Activated T-cell treated with anti-CD3 and anti-CD28 coated beads, Interleukin-2, amount 50 U/mL, for 72 hours (primary cell): Measurements from ENCODE around the gene GLA. TPM values are rescaled to one million over a fixed set of nuclear protein-coding genes. Genes with fewer than 3 reads are reported as not detected.
A peak's percentile ranks its signal among the peaks of the same experiment; 100 is the strongest.

Source experiments
- ATAC-seq, 2 donors: fragments of 150-1000 bp; cut with Tn5 transposase; replicated peaks in 1 of 2; 2 replicates each; pipeline ENCODE4 v1.10.0; 2021; ENCODE audit warnings: moderate library complexity in 2 of 2, mild to moderate bottlenecking in 1 of 2
- DNase-seq, 2 donors: peaks; one replicate each; pipeline ENCODE4 v3.0.0; 2021 to 2022; ENCODE audit warnings: mixed read lengths in 1 of 2
- H3K27ac Mint-ChIP-seq: one replicate; pipeline ENCODE4 v1.8.0; 2022; ENCODE audit warnings: mild to moderate bottlenecking, moderate library complexity, mixed read lengths
- H3K27me3 Mint-ChIP-seq: one replicate; pipeline ENCODE4 v1.8.0; 2022; ENCODE audit warnings: low read depth, mixed read lengths
- H3K36me3 Mint-ChIP-seq, 2 donors: one replicate each; pipeline ENCODE4 v1.8.0; 2022; ENCODE audit warnings: mixed read lengths in 2 of 2, mild to moderate bottlenecking in 1 of 2; ENCODE audit not compliant: insufficient read depth in 2 of 2
- H3K4me1 Mint-ChIP-seq: one replicate; pipeline ENCODE4 v1.8.0; 2022; ENCODE audit warnings: low read depth, mixed read lengths
- H3K4me3 Mint-ChIP-seq, 2 donors: one replicate each; pipeline ENCODE4 v1.8.0; 2022; ENCODE audit warnings: mild to moderate bottlenecking in 2 of 2, mixed read lengths in 2 of 2, moderate library complexity in 2 of 2
- H3K9me3 Mint-ChIP-seq, 2 donors: one replicate each; pipeline ENCODE4 v1.8.0; 2022; ENCODE audit warnings: mixed read lengths in 2 of 2
- total RNA-seq, 2 donors: library from RNA; stranded (reverse); gene quantifications; one replicate each; pipeline ENCODE4 v1.2.3, GENCODE V29; 2022

The GLA gene
- total RNA-seq, 2 donors from 2014 or later, result 43.7 to 48.1 TPM

GRCh38 chrX:101391831-101392230, 15.9 kb downstream of the GLA start:
- Mint-ChIP-seq H3K27ac (peak overlapping the region; percentile 98), H3K4me3 (peak overlapping the region; percentile 91 to 96), H3K9me3 (no peaks in the 10 kb centered on the region), H3K4me1 (peaks cover 6% of the 10 kb centered on the region), H3K36me3 (peaks cover 9 to 22% of the 10 kb centered on the region in 2 donors), H3K27me3 (no peaks in the 10 kb centered on the region)
- ATAC-seq, result no peak
- DNase-seq, result no peak

- H3K36me3 Mint-ChIP-seq, result peaks cover 9 to 22% of the 10 kb centered on the region in 2 donors
- H3K27me3 Mint-ChIP-seq, result no peaks in the 10 kb centered on the region
- H3K27ac Mint-ChIP-seq, result peak within 1 kb of the TSS; percentile 98
- no peaks in the 10 kb centered on the region for H3K9me3 Mint-ChIP-seq
- ATAC-seq (peak; percentile 96 to 98), DNase-seq (peak; percentile 82 to 86)
- H3K4me3 Mint-ChIP-seq, result peak within 1 kb of the TSS; percentile 91 to 96
- peaks cover 11% of the 10 kb centered on the region for H3K4me1 Mint-ChIP-seq
Measured at GRCh38 chrX:101390664-101391525, 16.8 kb downstream of the GLA start, which contains the start of gene RPL36A. TSS of gene RPL36A (plus strand) at chrX:101391011. CDS start at chrX:101391044, 33 bp downstream.

- Mint-ChIP-seq H3K36me3 (peaks cover 9 to 18% of the 10 kb centered on the region in 2 donors), H3K27ac (no peak overlapping the region), H3K9me3 (no peaks in the 10 kb centered on the region), H3K27me3 (peaks cover 7% of the 10 kb centered on the region), H3K4me1 (peaks cover 7% of the 10 kb centered on the region), H3K4me3 (no peak overlapping the region)
- ATAC-seq (no peak), DNase-seq (no peak)
Measured at GRCh38 chrX:101388604-101389003, 19.1 kb downstream of the GLA start.

- Mint-ChIP-seq H3K4me3 (no peak overlapping the region), H3K4me1 (peaks cover 5% of the 10 kb centered on the region), H3K27me3 (peaks cover 7% of the 10 kb centered on the region), H3K9me3 (no peaks in the 10 kb centered on the region), H3K27ac (no peak overlapping the region), H3K36me3 (peaks cover 0 to 7% of the 10 kb centered on the region in 2 donors)
- DNase-seq (no peak), ATAC-seq (no peak)
Measured at GRCh38 chrX:101386542-101386885, 21.2 kb downstream of the GLA start.

GRCh38 chrX:101385795-101386541, 21.8 kb downstream of the GLA start, which contains the start of gene BTK:
TSS of gene BTK (minus strand) at chrX:101386191. CDS start at chrX:101375284, 10,907 bp downstream.
- peaks cover 7% of the 10 kb centered on the region for H3K27me3 Mint-ChIP-seq
- H3K36me3 Mint-ChIP-seq, result peaks cover 0 to 2% of the 10 kb centered on the region in 2 donors
- no peaks in the 10 kb centered on the region for H3K9me3 Mint-ChIP-seq
- no peak for DNase-seq
- no peak within 1 kb of the TSS for H3K4me3 Mint-ChIP-seq
- no peak within 1 kb of the TSS for H3K27ac Mint-ChIP-seq
- peaks cover 5% of the 10 kb centered on the region for H3K4me1 Mint-ChIP-seq
- ATAC-seq, result no peak

GRCh38 chrX:101385026-101385684, 22.6 kb downstream of the GLA start:
- no peak for DNase-seq
- Mint-ChIP-seq H3K36me3 (no peaks in the 10 kb centered on the region), H3K4me1 (peaks cover 5% of the 10 kb centered on the region), H3K27ac (no peak overlapping the region), H3K4me3 (no peak overlapping the region), H3K9me3 (no peaks in the 10 kb centered on the region), H3K27me3 (peaks cover 7% of the 10 kb centered on the region)
- ATAC-seq, result no peak

GRCh38 chrX:101383679-101384205, 24.0 kb downstream of the GLA start:
- no peaks in the 10 kb centered on the region for H3K36me3 Mint-ChIP-seq
- ATAC-seq (no peak), DNase-seq (no peak)
- H3K27ac Mint-ChIP-seq, result no peak overlapping the region
- H3K4me1 Mint-ChIP-seq, result peaks cover 5% of the 10 kb centered on the region
- no peak overlapping the region for H3K4me3 Mint-ChIP-seq
- H3K9me3 Mint-ChIP-seq, result no peaks in the 10 kb centered on the region
- H3K27me3 Mint-ChIP-seq, result peaks cover 7% of the 10 kb centered on the region

GRCh38 chrX:101377547-101377946, 30.2 kb downstream of the GLA start:
- no peak for ATAC-seq
- H3K27ac Mint-ChIP-seq, result no peak overlapping the region
- H3K4me1 Mint-ChIP-seq, result no peaks in the 10 kb centered on the region
- no peak overlapping the region for H3K4me3 Mint-ChIP-seq
- H3K36me3 Mint-ChIP-seq, result no peaks in the 10 kb centered on the region
- no peak for DNase-seq
- peaks cover 26% of the 10 kb centered on the region for H3K27me3 Mint-ChIP-seq
- H3K9me3 Mint-ChIP-seq, result no peaks in the 10 kb centered on the region

- no peak for ATAC-seq
- peaks cover 33% of the 10 kb centered on the region for H3K27me3 Mint-ChIP-seq
- H3K9me3 Mint-ChIP-seq, result no peaks in the 10 kb centered on the region
Measured at GRCh38 chrX:101370888-101371504, 36.7 kb downstream of the GLA start.

GRCh38 chrX:101369687-101370086, 38.0 kb downstream of the GLA start:
- ATAC-seq, result no peak
- H3K27ac Mint-ChIP-seq, result no peak overlapping the region
- H3K36me3 Mint-ChIP-seq, result no peaks in the 10 kb centered on the region
- DNase-seq, result no peak
- no peak overlapping the region for H3K4me3 Mint-ChIP-seq
- peaks cover 23% of the 10 kb centered on the region for H3K27me3 Mint-ChIP-seq
- H3K9me3 Mint-ChIP-seq, result no peaks in the 10 kb centered on the region
- no peaks in the 10 kb centered on the region for H3K4me1 Mint-ChIP-seq

More at GRCh38 chrX:101370888-101371504, 36.7 kb downstream of the GLA start:
- Mint-ChIP-seq H3K4me1 (no peaks in the 10 kb centered on the region), H3K36me3 (no peaks in the 10 kb centered on the region), H3K4me3 (no peak overlapping the region), H3K27ac (no peak overlapping the region)
- no peak for DNase-seq

GRCh38 chrX:101368800-101369199, 38.9 kb downstream of the GLA start:
- no peaks in the 10 kb centered on the region for H3K9me3 Mint-ChIP-seq
- no peak overlapping the region for H3K27ac Mint-ChIP-seq
- no peaks in the 10 kb centered on the region for H3K36me3 Mint-ChIP-seq
- H3K4me1 Mint-ChIP-seq, result no peaks in the 10 kb centered on the region
- no peak for DNase-seq
- H3K27me3 Mint-ChIP-seq, result peaks cover 17% of the 10 kb centered on the region
- ATAC-seq, result no peak
- H3K4me3 Mint-ChIP-seq, result no peak overlapping the region

GRCh38 chrX:101365301-101365795, 42.4 kb downstream of the GLA start:
- DNase-seq (no peak), ATAC-seq (no peak)
- peaks cover 13% of the 10 kb centered on the region for H3K27me3 Mint-ChIP-seq
- no peak overlapping the region for H3K4me3 Mint-ChIP-seq
- H3K4me1 Mint-ChIP-seq, result no peaks in the 10 kb centered on the region
- H3K36me3 Mint-ChIP-seq, result no peaks in the 10 kb centered on the region
- no peak overlapping the region for H3K27ac Mint-ChIP-seq
- no peaks in the 10 kb centered on the region for H3K9me3 Mint-ChIP-seq
